ENCODE measurements around the gene CEACAM1.
"Not testable (repeated sequence)": the region's sequence is repeated elsewhere in the genome, so short reads cannot be mapped to it uniquely, and the experiment has no call there.

CEACAM1 gene

GRCh38 chr19:42472402-42473147, 55.7 kb downstream of the CEACAM1 start:
- FAIRE-seq: no peak

- FAIRE-seq: no peak
Measured at GRCh38 chr19:42471554-42472249, 56.6 kb downstream of the CEACAM1 start.

GRCh38 chr19:42469311-42470235, 58.7 kb downstream of the CEACAM1 start:
- FAIRE-seq: no peak

GRCh38 chr19:42468273-42468796, 59.9 kb downstream of the CEACAM1 start:
- no peak for FAIRE-seq

- FAIRE-seq: no peak
Measured at GRCh38 chr19:42467183-42467760, 61.0 kb downstream of the CEACAM1 start.

- FAIRE-seq: no peak
Measured at GRCh38 chr19:42466521-42467182, 61.6 kb downstream of the CEACAM1 start.

- FAIRE-seq: no peak
Measured at GRCh38 chr19:42465827-42466280, 62.4 kb downstream of the CEACAM1 start.

GRCh38 chr19:42461700-42462324, 66.5 kb downstream of the CEACAM1 start:
- FAIRE-seq: no peak

GRCh38 chr19:42461231-42461630, 67.0 kb downstream of the CEACAM1 start:
- not testable (repeated sequence) for FAIRE-seq

GRCh38 chr19:42459926-42460325, 68.4 kb downstream of the CEACAM1 start:
- FAIRE-seq: no peak

Measured in TTC549 (cell line).